Measurements from ENCODE around the gene PODXL2.

PODXL2 gene

GRCh38 chr3:127717357-127718244 lies 88.6 kb downstream of the PODXL2 start:
- TF ChIP-seq EZH2 (IDR thresholded peaks at IDR 0.05; ENCODE audit: borderline replicate concordance, low read depth, low read length, severe bottlenecking): no peak
- TF ChIP-seq CTCF (IDR thresholded peaks at IDR 0.05; ENCODE audit: borderline replicate concordance, extremely low read depth, low read length, poor library complexity, severe bottlenecking): no peak
- ATAC-seq (ENCODE audit: insufficient read depth, low read depth) (no peak), DNase-seq (no peak)
- H3K9me3 ChIP-seq (ENCODE audit: insufficient read depth, low read length, severe bottlenecking): no peaks in the 10 kb centered on the region
- no peak overlapping the region for H3K4me3 ChIP-seq (ENCODE audit: low read depth in 1 of 2, low read length in 2 of 2)
- no peaks in the 10 kb centered on the region for H3K4me1 ChIP-seq (ENCODE audit: insufficient read depth, low read length)
- no peak overlapping the region for H2AFZ ChIP-seq (ENCODE audit: low read depth, low read length)
- H3K27ac ChIP-seq (ENCODE audit: low read length): no peak overlapping the region
- H4K20me1 ChIP-seq (ENCODE audit: insufficient read depth, low read length): no peaks in the 10 kb centered on the region
- H3K4me2 ChIP-seq (ENCODE audit: insufficient read depth, low read length): no peak overlapping the region
- H3K27me3 ChIP-seq (ENCODE audit: insufficient read depth, low read length, poor library complexity): peaks cover 4% of the 10 kb centered on the region
- no peaks in the 10 kb centered on the region for H3K79me2 ChIP-seq (ENCODE audit: insufficient read depth, low read length)
- no peak overlapping the region for H3K9ac ChIP-seq (ENCODE audit: low read depth, low read length)
- no peaks in the 10 kb centered on the region for H3K36me3 ChIP-seq (ENCODE audit: insufficient read depth, low read length)

GRCh38 chr3:127718245-127718915 lies 89.4 kb downstream of the PODXL2 start:
- H3K4me2 ChIP-seq (ENCODE audit: insufficient read depth, low read length): no peak overlapping the region
- TF ChIP-seq CTCF (IDR thresholded peaks at IDR 0.05; ENCODE audit: borderline replicate concordance, extremely low read depth, low read length, poor library complexity, severe bottlenecking): no peak
- no peak for TF ChIP-seq EZH2 (IDR thresholded peaks at IDR 0.05; ENCODE audit: borderline replicate concordance, low read depth, low read length, severe bottlenecking)
- H3K27me3 ChIP-seq (ENCODE audit: insufficient read depth, low read length, poor library complexity): peaks cover 4% of the 10 kb centered on the region
- H3K9ac ChIP-seq (ENCODE audit: low read depth, low read length): no peak overlapping the region
- no peak overlapping the region for H2AFZ ChIP-seq (ENCODE audit: low read depth, low read length)
- H3K4me3 ChIP-seq (ENCODE audit: low read depth in 1 of 2, low read length in 2 of 2): no peak overlapping the region
- H3K36me3 ChIP-seq (ENCODE audit: insufficient read depth, low read length): no peaks in the 10 kb centered on the region
- H3K9me3 ChIP-seq (ENCODE audit: insufficient read depth, low read length, severe bottlenecking): no peaks in the 10 kb centered on the region
- no peaks in the 10 kb centered on the region for H3K4me1 ChIP-seq (ENCODE audit: insufficient read depth, low read length)
- no peaks in the 10 kb centered on the region for H3K79me2 ChIP-seq (ENCODE audit: insufficient read depth, low read length)
- H4K20me1 ChIP-seq (ENCODE audit: insufficient read depth, low read length): no peaks in the 10 kb centered on the region
- ATAC-seq (ENCODE audit: insufficient read depth, low read depth) (no peak), DNase-seq (no peak)
- no peak overlapping the region for H3K27ac ChIP-seq (ENCODE audit: low read length)

GRCh38 chr3:127718916-127719290 lies 89.9 kb downstream of the PODXL2 start:
- Histone ChIP-seq H3K36me3 (ENCODE audit: insufficient read depth, low read length) (no peaks in the 10 kb centered on the region), H3K79me2 (ENCODE audit: insufficient read depth, low read length) (no peaks in the 10 kb centered on the region), H3K9ac (ENCODE audit: low read depth, low read length) (no peak overlapping the region), H4K20me1 (ENCODE audit: insufficient read depth, low read length) (no peaks in the 10 kb centered on the region), H3K4me2 (ENCODE audit: insufficient read depth, low read length) (no peak overlapping the region), H3K4me1 (ENCODE audit: insufficient read depth, low read length) (no peaks in the 10 kb centered on the region), H2AFZ (ENCODE audit: low read depth, low read length) (no peak overlapping the region), H3K9me3 (ENCODE audit: insufficient read depth, low read length, severe bottlenecking) (no peaks in the 10 kb centered on the region), H3K4me3 (ENCODE audit: low read depth in 1 of 2, low read length in 2 of 2) (no peak overlapping the region), H3K27me3 (ENCODE audit: insufficient read depth, low read length, poor library complexity) (peaks cover 4% of the 10 kb centered on the region), H3K27ac (ENCODE audit: low read length) (no peak overlapping the region)
- ATAC-seq (ENCODE audit: insufficient read depth, low read depth) (no peak), DNase-seq (no peak)
- TF ChIP-seq CTCF (IDR thresholded peaks at IDR 0.05; ENCODE audit: borderline replicate concordance, extremely low read depth, low read length, poor library complexity, severe bottlenecking) (no peak), EZH2 (IDR thresholded peaks at IDR 0.05; ENCODE audit: borderline replicate concordance, low read depth, low read length, severe bottlenecking) (no peak)

Data from DND-41 (cell line).